Measurements from ENCODE around the gene ERC2.
"Not testable (repeated sequence)": the region's sequence is repeated elsewhere in the genome, so short reads cannot be mapped to it uniquely, and the experiment has no call there.

ERC2 gene

GRCh38 chr3:56076746-56077145 lies 391.5 kb downstream of the ERC2 start:
- TF ChIP-seq CTCF (IDR thresholded peaks at IDR 0.05; ENCODE audit: extremely low read depth, missing control alignments) = no peak
- DNase-seq (ENCODE audit: low spot score) = no peak

DNA sequence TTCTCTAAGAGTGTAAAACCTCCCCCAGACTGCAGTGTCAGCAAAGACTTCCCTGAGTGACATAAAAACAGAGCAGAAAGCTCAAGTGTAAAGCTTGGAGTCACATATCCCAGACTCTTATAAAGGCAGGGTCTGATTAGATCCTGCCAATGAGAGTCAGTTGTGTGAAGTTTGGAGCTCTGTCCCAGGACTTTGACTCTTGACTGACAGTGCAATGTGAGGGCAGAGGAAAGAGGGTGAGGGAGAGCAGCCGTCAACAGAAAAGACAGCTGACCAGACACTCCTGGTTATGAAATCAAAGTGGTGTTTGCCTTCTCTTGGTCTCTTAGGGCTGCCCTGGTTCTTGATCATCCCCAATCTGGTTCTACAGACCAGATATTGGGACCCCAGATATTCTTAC lies 393.2 kb downstream of the ERC2 start:
- TF ChIP-seq CTCF (IDR thresholded peaks at IDR 0.05; ENCODE audit: extremely low read depth, missing control alignments) = no peak
- DNase-seq (ENCODE audit: low spot score) = no peak

DNA sequence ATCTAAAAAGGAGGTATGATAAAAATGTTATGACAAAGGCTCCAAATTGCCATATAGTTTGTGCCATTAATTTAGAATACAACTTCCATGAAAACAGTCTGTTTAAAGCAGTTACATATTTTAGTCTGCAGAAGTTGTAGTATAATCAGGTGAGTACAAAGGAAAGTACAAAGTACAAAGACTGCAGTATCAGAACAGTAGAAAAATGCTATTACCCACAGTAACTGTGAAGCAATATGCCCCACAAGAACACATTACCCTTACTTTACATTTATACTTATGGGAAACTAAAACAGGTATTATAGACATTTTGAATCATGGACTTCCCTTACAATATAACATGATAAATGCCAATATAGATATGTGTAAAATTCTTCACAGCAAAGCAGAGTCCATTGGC lies 398.5 kb downstream of the ERC2 start:
- TF ChIP-seq CTCF (IDR thresholded peaks at IDR 0.05; ENCODE audit: extremely low read depth, missing control alignments) = no peak
- no peak for DNase-seq (ENCODE audit: low spot score)

DNA sequence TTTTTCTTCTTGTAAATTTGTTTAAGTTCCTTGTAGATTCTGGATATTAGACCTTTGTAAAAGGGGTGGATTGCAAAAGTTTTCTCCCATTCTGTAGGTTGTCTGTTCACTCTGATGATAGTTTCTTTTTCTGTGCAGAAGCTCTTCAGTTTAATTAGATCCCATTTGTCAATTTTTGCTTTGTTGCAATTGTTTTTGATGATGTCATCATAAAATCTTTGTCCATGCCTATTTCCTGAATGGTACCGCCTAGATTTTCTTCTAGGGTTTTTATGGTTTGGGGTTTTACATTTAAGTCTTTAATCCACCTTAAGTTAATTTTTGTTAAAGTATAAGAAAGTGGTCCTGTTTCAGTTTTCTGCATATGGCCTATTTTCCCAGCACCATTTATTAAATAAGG lies 401.9 kb downstream of the ERC2 start:
- not testable (repeated sequence) for DNase-seq (ENCODE audit: low spot score)

DNA sequence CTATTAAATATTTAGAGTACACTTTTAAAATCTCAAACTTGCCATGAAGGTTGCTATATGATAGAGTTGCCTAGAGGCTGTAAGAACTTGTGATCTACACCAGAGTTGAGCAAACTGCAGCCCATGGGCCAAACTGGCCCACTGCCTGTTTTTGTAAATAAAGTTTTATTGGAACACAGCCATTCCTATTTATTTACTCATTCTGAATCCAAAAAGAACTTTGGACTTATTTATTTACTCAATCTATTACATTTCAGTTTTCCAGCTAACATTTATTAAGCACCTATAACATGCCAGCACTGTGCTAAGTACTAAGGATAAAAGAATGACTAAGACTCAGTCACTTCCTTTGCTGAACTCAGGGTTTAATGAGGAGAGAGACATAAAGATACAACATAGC lies 403.6 kb downstream of the ERC2 start:
- TF ChIP-seq CTCF (IDR thresholded peaks at IDR 0.05; ENCODE audit: extremely low read depth, missing control alignments) = no peak
- no peak for DNase-seq (ENCODE audit: low spot score)

DNA sequence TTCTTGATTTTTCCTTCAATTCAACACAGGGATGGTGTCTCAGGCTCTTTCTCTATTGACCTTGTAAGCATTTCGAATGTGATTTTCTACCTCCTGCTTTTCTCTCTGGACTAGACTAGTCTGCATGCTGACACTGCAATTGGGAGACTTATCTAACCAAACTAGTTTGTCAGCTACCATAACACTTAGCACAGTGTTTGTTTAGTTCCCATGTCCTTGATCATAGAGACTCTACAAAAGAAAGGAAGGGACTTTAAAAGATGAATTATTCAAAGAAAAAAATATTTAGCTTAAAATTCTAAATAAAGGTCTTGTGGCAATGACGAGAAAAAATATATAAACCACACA lies 407.0 kb downstream of the ERC2 start:
- no peak for TF ChIP-seq CTCF (IDR thresholded peaks at IDR 0.05; ENCODE audit: extremely low read depth, missing control alignments)
- DNase-seq (ENCODE audit: low spot score) = no peak

DNA sequence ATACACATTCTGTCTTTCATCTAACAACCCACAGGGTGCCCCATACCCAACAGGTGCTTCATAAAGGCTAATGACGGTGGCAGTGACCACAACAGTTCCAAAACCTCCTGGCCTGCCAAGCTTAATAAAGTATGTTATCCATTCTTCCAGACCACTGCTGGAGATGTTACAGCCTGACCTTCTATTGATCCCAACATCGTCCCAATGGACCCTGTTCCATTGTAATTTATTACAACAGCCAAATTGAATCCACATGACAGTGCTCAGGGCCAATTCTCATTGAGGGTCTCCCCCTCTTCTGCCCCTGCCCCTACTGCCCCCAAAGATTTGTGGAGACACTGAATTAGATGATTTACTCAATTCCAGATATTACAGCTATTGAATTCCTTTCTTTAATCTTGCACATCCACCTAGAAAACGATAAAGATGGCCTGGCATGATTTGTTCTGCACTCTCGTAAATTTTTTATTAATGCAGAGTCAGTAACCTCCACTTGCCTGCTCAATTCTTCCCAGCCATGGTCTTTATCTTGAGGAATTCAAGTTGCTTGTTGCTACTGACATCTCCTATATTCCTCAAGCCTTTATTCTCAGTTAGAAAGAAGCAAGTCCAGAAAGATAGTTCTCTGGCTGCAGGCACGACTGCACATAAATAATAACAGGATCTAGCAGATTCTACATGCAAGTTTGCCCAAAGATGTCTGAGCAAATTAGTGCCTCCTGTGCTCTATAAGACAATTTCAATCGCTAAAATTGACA lies 407.6 kb downstream of the ERC2 start:
- DNase-seq (ENCODE audit: low spot score) = no peak
- TF ChIP-seq CTCF (IDR thresholded peaks at IDR 0.05; ENCODE audit: extremely low read depth, missing control alignments) = no peak

DNA sequence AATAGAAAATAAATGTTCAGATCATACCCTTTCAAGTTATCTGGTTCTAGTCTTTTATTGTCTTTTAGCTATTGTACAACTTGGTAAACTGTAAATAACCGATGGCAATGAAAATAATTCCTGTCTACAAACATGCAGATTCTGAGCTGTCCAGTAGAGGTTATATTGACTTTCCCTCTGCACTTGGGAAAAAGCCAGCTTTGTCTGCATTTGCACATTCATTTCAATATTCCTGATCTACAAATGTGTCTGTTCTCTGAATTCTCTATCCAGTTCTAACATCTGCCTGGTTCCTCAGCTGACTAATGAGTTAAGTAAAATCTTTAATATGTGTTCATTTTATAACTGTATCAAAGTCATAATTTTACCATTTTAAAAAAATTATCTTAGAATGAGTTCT lies 408.5 kb downstream of the ERC2 start:
- no peak for DNase-seq (ENCODE audit: low spot score)
- TF ChIP-seq CTCF (IDR thresholded peaks at IDR 0.05; ENCODE audit: extremely low read depth, missing control alignments) = no peak
